Neutrophil (primary cell): ENCODE measurements around the gene TSSK6.

Experiments
- H3K27ac ChIP-seq: fragments of 200-600 bp; sonication (generic); 2 replicates; pipeline ENCODE4 v1.5.1; 2016; ENCODE audit warnings: mild to moderate bottlenecking, moderate library complexity
- H3K27me3 ChIP-seq: fragments of 200-600 bp; sonication (generic); 2 replicates; pipeline ENCODE4 v1.6.0; 2016; ENCODE audit warnings: mild to moderate bottlenecking
- H3K36me3 ChIP-seq: fragments of 200-600 bp; sonication (generic); 2 replicates; pipeline ENCODE4 v1.5.1; 2017
- H3K4me1 ChIP-seq, 2 experiments: fragments of 200-600 bp in 1 of 2; sonication (generic) in 1 of 2; 1 replicate in 1 of 2; 2 replicates in 1 of 2; pipeline versions ENCODE4 v1.5.1 to v1.6.1; 2013 to 2016; ENCODE audit warnings: low read depth in 1 of 2, low read length in 1 of 2, mild to moderate bottlenecking in 1 of 2, moderate library complexity in 1 of 2; ENCODE audit not compliant: control insufficient read depth in 1 of 2, insufficient read depth in 1 of 2
- H3K4me3 ChIP-seq, 2 experiments: fragments of 200-600 bp in 1 of 2; sonication (generic) in 1 of 2; 1 replicate in 1 of 2; 2 replicates in 1 of 2; pipeline ENCODE4 v1.5.1; 2013 to 2016; ENCODE audit warnings: low read depth in 1 of 2, low read length in 1 of 2, mild to moderate bottlenecking in 1 of 2, moderate library complexity in 1 of 2
- H3K9me3 ChIP-seq: fragments of 200-600 bp; sonication (generic); 2 replicates; pipeline ENCODE4 v1.5.1; 2016
- TF ChIP-seq, protein P1 (sequence below): fragments of 200-600 bp; sonication (generic); IDR thresholded peaks from 2 replicates; pipeline ENCODE4 v1.5.1; 2016; ENCODE audit warnings: antibody characterized with exemption

TSSK6 gene

DNA sequence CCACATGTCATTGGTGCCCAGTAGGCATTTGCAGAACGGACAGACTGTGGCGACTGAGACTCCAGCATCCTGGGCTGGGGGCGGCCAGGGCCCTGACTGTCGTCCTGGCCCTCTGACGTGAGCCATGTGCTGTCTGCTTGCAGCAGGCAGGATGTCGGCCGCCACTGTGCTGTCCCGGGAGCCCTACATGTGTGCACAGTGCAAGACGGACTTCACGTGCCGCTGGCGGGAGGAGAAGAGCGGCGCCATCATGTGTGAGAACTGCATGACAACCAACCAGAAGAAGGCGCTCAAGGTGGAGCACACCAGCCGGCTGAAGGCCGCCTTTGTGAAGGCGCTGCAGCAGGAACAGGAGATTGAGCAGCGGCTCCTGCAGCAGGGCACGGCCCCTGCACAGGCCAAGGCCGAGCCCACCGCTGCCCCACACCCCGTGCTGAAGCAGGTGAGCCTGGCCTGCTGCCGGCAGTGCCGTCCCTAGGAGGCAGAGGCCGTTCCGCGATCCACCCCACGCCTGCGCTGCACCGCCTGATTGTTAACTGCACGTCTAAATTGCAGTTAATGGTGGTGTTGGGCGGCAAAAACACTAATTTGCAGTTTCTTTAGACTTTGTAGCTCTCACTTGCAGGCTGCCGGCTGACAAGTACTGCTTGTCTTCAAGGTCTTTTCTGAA lies 14.2 kb downstream of the TSSK6 start:
- Histone ChIP-seq H3K27me3 (no peaks in the 10 kb centered on the region), H3K36me3 (peaks cover 100% of the 10 kb centered on the region), H3K9me3 (no peaks in the 10 kb centered on the region), H3K4me1 (no peaks in the 10 kb centered on the region), H3K27ac (no peak overlapping the region), H3K4me3 (no peak overlapping the region)
- TF ChIP-seq, protein P1, sequence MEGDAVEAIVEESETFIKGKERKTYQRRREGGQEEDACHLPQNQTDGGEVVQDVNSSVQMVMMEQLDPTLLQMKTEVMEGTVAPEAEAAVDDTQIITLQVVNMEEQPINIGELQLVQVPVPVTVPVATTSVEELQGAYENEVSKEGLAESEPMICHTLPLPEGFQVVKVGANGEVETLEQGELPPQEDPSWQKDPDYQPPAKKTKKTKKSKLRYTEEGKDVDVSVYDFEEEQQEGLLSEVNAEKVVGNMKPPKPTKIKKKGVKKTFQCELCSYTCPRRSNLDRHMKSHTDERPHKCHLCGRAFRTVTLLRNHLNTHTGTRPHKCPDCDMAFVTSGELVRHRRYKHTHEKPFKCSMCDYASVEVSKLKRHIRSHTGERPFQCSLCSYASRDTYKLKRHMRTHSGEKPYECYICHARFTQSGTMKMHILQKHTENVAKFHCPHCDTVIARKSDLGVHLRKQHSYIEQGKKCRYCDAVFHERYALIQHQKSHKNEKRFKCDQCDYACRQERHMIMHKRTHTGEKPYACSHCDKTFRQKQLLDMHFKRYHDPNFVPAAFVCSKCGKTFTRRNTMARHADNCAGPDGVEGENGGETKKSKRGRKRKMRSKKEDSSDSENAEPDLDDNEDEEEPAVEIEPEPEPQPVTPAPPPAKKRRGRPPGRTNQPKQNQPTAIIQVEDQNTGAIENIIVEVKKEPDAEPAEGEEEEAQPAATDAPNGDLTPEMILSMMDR, result no peak

DNA sequence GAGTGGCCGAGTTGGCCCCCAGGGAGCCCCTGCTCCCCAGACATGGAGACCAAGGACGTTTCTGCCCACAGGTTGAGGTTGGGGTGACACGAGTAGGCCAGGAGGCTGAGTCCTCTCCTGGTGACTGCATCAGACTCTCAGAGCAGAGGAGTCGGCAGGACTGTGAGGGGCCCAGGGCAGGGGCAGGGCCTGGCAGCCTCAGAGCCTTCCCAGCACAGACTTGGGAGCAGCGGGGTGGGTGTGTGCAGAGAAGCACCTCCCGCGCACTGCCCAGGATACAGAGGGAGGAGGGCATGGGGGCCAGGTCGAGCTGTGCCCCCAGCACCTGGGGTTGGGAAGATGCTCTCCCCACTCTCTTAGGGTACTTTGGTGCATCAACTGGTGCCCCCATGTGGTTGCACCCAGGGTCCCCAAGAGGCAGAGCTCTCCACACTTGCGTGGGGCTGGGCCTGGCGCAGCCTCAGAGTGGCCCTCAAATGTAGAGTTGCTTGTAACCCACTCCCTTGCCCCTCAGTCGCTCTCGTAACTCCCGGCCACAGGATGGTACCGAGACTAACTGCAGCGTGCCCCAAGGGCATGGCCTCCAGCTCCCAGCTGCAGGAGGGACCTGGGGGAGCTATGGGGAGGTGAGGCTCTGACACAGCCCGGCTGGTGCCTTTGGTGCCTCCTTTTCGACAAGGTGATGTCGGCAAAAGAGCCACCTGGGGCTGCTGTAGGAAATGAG lies 15.9 kb downstream of the TSSK6 start:
- peaks cover 97% of the 10 kb centered on the region for H3K36me3 ChIP-seq

DNA sequence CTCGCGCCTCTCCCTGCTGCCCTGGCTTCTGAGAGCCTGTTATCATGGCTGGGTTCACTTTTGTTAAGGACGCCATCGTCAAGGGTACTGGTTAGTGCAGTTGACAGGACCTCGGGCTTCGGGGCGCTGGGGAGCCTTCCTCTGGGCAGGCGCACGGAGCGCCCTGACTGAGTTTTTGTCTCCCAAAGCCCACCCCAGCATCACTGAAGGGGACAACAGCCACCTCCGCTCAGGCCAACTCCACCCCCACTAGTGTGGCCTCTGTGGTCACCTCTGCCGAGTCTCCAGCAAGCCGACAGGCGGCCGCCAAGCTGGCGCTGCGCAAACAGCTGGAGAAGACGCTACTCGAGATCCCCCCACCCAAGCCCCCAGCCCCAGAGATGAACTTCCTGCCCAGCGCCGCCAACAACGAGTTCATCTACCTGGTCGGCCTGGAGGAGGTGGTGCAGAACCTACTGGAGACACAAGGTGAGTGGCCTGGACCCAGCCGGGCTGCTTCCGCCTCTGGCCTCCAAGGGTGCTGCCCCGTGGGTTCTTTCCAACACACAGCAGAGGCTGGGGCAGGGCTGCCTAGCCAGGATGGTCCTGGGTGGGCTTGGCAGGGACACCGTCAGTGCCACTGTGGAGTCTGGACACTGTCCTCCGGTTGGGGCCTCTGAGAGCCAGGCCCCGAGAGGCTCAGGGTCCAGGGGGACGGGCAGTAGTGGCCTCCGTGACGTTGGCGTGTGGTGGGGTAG lies 16.9 kb downstream of the TSSK6 start:
- Histone ChIP-seq H3K27ac (no peak overlapping the region), H3K27me3 (no peaks in the 10 kb centered on the region), H3K9me3 (no peaks in the 10 kb centered on the region), H3K4me3 (no peak overlapping the region), H3K36me3 (peaks cover 97% of the 10 kb centered on the region), H3K4me1 (no peaks in the 10 kb centered on the region)
- TF ChIP-seq, protein P1, result no peak

More for the DNA sequence above, 15.9 kb downstream of the TSSK6 start:
- TF ChIP-seq, protein P1, result no peak
- no peaks in the 10 kb centered on the region for H3K4me1 ChIP-seq
- H3K27ac ChIP-seq, result no peak overlapping the region
- H3K9me3 ChIP-seq, result no peaks in the 10 kb centered on the region
- no peak overlapping the region for H3K4me3 ChIP-seq
- no peaks in the 10 kb centered on the region for H3K27me3 ChIP-seq

DNA sequence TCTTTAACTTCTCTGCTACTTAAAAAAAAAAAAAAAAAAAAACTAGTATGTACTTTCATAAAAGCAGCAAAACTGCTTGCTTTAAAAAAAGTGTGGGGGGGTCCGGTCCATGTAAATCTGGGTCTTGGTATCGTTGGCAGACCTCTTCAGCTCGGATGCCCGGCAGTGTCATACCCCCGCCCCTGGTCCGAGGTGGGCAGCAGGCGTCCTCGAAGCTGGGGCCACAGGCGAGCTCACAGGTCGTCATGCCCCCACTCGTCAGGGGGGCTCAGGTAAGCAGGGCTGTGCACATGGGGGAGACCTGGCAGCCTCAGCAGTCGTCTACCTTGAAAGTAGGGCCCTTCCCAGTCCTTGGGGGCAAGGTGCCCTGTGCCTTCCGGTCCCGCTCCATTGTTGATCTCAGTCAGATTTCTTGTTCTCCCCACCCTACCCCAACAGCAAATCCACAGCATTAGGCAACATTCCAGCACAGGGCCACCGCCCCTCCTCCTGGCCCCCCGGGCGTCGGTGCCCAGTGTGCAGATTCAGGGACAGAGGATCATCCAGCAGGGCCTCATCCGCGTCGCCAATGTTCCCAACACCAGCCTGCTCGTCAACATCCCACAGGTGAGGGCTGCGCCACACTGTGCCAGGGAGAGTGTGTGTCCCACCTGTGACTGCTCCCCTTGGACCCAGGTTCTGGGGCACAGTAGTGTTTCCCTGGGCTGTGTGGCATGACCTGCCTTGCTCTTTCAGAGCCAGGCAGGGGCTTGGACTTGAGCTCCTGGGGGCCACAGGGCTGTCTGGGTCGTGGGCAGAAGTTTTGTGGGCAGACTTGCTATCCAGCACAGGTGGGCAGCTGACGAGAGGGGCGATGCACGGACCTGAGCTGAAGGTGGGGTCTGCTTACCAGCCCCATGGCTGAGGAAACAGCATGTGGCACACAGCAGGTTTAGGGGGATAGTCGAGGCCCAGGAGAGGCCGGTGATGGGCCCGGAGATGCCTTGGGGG lies 19.4 kb downstream of the TSSK6 start:
- Histone ChIP-seq H3K9me3 (no peaks in the 10 kb centered on the region), H3K36me3 (peaks cover 92% of the 10 kb centered on the region), H3K4me3 (no peak overlapping the region), H3K27me3 (no peaks in the 10 kb centered on the region), H3K4me1 (no peaks in the 10 kb centered on the region), H3K27ac (no peak overlapping the region)
- TF ChIP-seq, protein P1, result no peak
